Measurements from ENCODE around the gene KCNQ1OT1. TPM values are rescaled to one million over a fixed set of nuclear protein-coding genes. Genes with fewer than 3 reads are reported as not detected.

Gene KCNQ1OT1
- total RNA-seq, 4 donors from 2014 or later, result 0.21 to 1.9 (median 1.2) TPM

GRCh38 chr11:2711161-2711560 lies 11.4 kb upstream of the KCNQ1OT1 start:
- WGBS, 2 donors, result 82 to 88% methylated on average over 3 of the region's 6 CpGs
- Histone ChIP-seq H3K27me3 (no peaks in the 10 kb centered on the region), H3K36me3 (no peaks in the 10 kb centered on the region), H3K9me3 (peaks cover 0 to 2% (median 0%) of the 10 kb centered on the region in 3 donors), H3K27ac (no peak overlapping the region), H3K4me1 (peaks cover 0 to 19% (median 5%) of the 10 kb centered on the region in 3 donors), H3K4me3 (no peak overlapping the region)
- intact Hi-C loops (cut with DNase I), result no loop called here
- no peak for TF ChIP-seq CTCF (IDR thresholded peaks at IDR 0.05)
- TF ChIP-seq POLR2A (IDR thresholded peaks at IDR 0.05), result no peak
- no peak for DNase-seq

GRCh38 chr11:2709429-2709828 lies 9.6 kb upstream of the KCNQ1OT1 start:
- Histone ChIP-seq H3K27ac (peak overlapping the region in 1 of 4 donors; percentile 51), H3K4me3 (peak overlapping the region in 1 of 4 donors; percentile 12), H3K9me3 (peaks cover 0 to 5% (median 0%) of the 10 kb centered on the region in 3 donors), H3K4me1 (peaks cover 0 to 19% (median 5%) of the 10 kb centered on the region in 3 donors), H3K27me3 (no peaks in the 10 kb centered on the region), H3K36me3 (no peaks in the 10 kb centered on the region)
- 45 to 46% methylated on average over 8 of the region's 8 CpGs for WGBS, 2 donors
- TF ChIP-seq CTCF (IDR thresholded peaks at IDR 0.05) (no peak), POLR2A (IDR thresholded peaks at IDR 0.05) (no peak)
- no peak for DNase-seq
- intact Hi-C loops (cut with DNase I), result no loop called here

GRCh38 chr11:2708757-2709281 lies 9.0 kb upstream of the KCNQ1OT1 start:
- H3K4me1 ChIP-seq, result peaks cover 0 to 19% (median 5%) of the 10 kb centered on the region in 3 donors
- intact Hi-C loops (cut with DNase I), result no loop called here
- no peak for TF ChIP-seq CTCF (IDR thresholded peaks at IDR 0.05)
- TF ChIP-seq POLR2A (IDR thresholded peaks at IDR 0.05), result no peak
- DNase-seq, result no peak
- peak overlapping the region in 1 of 4 donors; percentile 12 for H3K4me3 ChIP-seq
- peaks cover 0 to 5% (median 0%) of the 10 kb centered on the region in 3 donors for H3K9me3 ChIP-seq
- no peaks in the 10 kb centered on the region for H3K27me3 ChIP-seq
- H3K27ac ChIP-seq, result peak overlapping the region in 3 of 4 donors; percentile 51 to 61 (median 52)
- 73 to 79% methylated on average over 12 to 14 of the region's 14 CpGs for WGBS, 2 donors
- no peaks in the 10 kb centered on the region for H3K36me3 ChIP-seq

GRCh38 chr11:2708151-2708581 lies 8.4 kb upstream of the KCNQ1OT1 start:
- Histone ChIP-seq H3K27me3 (no peaks in the 10 kb centered on the region), H3K4me3 (peak overlapping the region in 1 of 4 donors; percentile 12), H3K27ac (peak overlapping the region in 3 of 4 donors; percentile 51 to 61 (median 52)), H3K4me1 (peaks cover 0 to 23% (median 5%) of the 10 kb centered on the region in 3 donors), H3K36me3 (no peaks in the 10 kb centered on the region), H3K9me3 (peaks cover 0 to 5% (median 0%) of the 10 kb centered on the region in 3 donors)
- DNase-seq, result no peak
- WGBS, 2 donors, result 28 to 30% methylated on average over 7 to 8 of the region's 11 CpGs
- intact Hi-C loops (cut with DNase I), result no loop called here
- TF ChIP-seq CTCF (IDR thresholded peaks at IDR 0.05), result no peak
- TF ChIP-seq POLR2A (IDR thresholded peaks at IDR 0.05), result no peak

GRCh38 chr11:2707736-2708135 lies 7.9 kb upstream of the KCNQ1OT1 start:
- no peak for TF ChIP-seq CTCF (IDR thresholded peaks at IDR 0.05)
- TF ChIP-seq POLR2A (IDR thresholded peaks at IDR 0.05), result no peak
- no peaks in the 10 kb centered on the region for H3K27me3 ChIP-seq
- peak overlapping the region in 2 of 4 donors; percentile 21 to 51 for H3K27ac ChIP-seq
- DNase-seq, result no peak
- intact Hi-C loops (cut with DNase I), result no loop called here
- peaks cover 0 to 5% (median 0%) of the 10 kb centered on the region in 3 donors for H3K9me3 ChIP-seq
- H3K36me3 ChIP-seq, result no peaks in the 10 kb centered on the region
- H3K4me1 ChIP-seq, result peaks cover 0 to 24% (median 5%) of the 10 kb centered on the region in 3 donors
- H3K4me3 ChIP-seq, result no peak overlapping the region
- 80 to 82% methylated on average over 1 to 3 of the region's 7 CpGs for WGBS, 2 donors

All from esophagus squamous epithelium (tissue), 5 donors.